NCI-H510A treated with DMSO at 0.1 percent for 48 hours (cell line): ENCODE results near the gene SPINK7.

Source experiments
- DNase-seq: peaks from one replicate; lab custom pipeline; 2025; lab: John Stamatoyannopoulos, UW

Gene SPINK7

DNA sequence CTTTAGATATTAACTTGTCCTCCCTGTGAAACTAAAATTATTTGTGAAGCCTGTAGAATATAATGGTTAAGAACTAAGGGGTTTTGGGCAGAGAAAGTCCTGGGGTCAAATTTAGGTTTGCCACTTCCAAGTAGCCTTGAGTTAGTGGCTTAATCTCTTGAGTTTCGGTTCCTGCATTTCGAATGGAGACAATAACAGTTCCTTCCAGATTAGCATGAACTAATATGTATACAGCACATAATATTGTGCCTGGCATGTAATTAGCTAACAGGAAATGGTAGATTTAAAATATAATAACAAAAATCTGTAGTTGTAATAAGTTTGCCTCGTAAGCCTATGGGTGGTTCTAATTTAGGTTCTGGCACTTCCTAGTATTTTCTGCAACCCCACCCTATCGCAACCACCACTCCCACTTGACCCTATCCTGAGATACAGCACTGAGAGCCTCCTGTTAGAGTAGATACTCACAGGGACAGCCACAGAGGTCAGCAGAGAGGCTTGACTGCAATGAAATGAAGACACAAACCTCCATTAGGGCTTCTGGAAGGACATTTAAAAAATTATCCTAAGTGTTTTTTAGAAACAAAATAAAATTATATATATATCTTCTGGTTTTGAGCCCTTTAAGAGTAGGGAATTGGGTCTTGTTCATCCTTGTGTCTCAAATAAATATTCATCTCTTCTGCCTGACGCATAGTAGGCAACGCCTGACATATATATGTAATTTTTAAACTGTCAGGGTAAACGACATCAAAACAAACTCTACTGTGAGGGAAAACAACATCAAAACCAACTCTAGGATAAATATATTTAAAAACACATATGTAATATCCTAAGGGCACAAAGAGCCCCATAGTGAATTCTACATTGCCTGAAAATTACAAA lies 31.6 kb downstream of the SPINK7 start:
- no peak for DNase-seq

DNA sequence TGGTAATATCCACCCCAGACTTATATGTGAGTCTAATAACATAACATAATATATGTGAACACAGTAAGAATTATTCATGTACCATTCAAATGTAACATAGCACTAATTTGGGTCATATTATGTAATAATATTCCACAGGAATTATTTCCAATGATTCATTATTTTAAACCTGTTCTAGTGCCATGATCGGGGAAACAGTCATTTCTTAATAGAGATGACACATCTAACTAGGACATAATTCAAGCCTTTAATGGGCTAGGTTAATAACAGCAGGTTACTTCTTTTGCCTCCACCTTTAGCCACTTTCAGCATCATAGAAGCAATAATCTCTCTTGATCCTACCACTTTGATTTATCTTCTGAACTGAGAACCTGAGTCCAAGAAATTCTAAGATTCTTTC lies 35.5 kb downstream of the SPINK7 start:
- no peak for DNase-seq

GRCh38 chr5:148352696-148353095 lies 40.5 kb downstream of the SPINK7 start:
- no peak for DNase-seq

- no peak for DNase-seq
Measured at GRCh38 chr5:148353634-148354033, 41.4 kb downstream of the SPINK7 start.

GRCh38 chr5:148364343-148364742 lies 52.1 kb downstream of the SPINK7 start:
- DNase-seq, result no peak
